HG03354 (cell line): ENCODE data around the gene RNF215.

ENCODE experiments used
- ATAC-seq: cut with Tn5 transposase; IDR thresholded peaks from one replicate; pipeline ENCODE4 v1.9.1; 2021; ENCODE audit warnings: mild to moderate bottlenecking; ENCODE audit not compliant: unreplicated experiment, poor library complexity, severe bottlenecking

Gene RNF215

GRCh38 chr22:30371321-30371720, 15.9 kb downstream of the RNF215 start:
- ATAC-seq: no peak

DNA sequence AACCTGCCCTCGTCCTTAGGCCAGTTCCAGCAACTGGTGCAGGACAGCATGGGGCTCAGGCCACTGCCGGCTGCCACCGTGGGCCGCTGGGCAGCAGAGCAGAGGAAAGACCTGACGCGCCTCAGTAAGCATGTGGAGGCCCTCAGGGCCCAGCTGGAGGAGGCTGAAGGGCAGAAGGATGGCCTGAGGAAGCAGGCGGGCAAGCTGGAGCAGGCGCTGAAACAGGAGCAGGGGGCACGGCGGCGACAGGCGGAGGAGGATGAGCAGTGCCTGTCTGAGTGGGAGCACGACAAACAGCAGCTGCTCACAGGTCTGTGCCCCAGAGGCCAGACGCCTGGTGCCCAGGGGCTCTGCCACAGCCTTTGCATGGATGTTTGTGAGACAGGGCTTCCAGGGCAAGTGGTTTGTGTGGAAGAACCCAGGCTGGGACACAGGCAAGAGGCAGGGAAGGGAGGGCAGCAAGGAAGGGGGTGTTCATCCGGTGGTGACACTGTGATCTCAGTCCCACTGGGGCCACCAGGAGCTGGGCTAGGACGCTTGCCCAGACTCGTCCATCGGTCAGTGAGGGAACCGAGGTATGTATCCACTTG, 16.5 kb downstream of the RNF215 start:
- ATAC-seq: no peak

DNA sequence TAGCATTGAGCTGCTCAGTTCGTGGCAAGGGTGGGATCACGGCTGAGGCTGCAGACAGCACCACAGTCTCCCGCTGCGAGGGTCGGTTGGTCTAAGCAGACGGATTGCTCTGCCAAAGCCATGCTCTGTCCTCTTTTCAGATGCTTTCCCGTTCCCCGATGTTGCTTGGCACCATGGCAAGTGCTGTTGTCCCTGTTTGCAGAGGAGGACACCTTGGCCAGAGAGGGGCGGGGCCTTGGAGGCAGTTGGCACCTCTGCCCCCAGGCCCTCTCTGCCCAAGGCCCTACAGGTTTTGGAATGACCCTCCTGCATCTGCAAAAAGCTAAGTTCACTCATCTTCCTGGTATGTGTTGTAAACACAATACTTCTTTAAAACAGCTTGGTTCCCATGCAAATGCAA, 18.8 kb downstream of the RNF215 start:
- no peak for ATAC-seq

GRCh38 chr22:30365891-30366290, 21.3 kb downstream of the RNF215 start:
- no peak for ATAC-seq

GRCh38 chr22:30362651-30363281, 24.4 kb downstream of the RNF215 start:
- ATAC-seq: no peak

DNA sequence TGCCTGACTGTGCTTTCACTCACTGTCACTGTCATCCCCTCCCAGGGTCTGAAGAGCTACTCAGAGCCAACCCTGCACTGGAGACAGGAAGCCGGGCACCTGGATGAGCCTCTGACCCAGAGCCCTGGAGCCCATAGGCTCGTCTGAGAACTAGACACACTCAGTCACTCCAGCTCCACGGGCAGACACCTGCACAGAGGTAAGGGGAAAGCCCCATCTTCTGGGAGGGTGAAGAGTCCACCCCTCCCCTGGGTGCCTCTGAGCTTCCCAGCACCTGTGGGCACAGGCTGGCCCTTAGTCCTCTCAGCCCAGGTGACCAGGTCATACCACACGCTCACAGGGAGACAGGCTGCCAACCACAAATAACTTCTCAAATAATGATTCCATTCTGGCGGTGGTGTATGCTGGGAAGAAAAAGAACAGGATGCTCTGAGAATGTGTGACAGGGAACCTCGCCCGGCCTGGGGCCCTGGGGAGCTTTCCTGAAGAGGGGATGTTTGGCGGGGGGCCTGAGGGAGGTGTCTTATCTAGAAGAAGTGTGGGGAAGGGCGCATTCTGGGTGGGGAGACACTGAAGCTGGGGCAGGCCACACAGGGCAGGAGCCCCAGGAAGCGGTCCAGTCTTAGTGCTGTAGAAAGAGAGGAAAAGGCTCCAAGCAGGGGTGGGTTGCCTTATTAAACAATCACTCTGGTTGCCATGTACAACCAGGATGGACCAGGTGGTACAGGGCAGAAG, 25.1 kb downstream of the RNF215 start:
- no peak for ATAC-seq

GRCh38 chr22:30358541-30358940, 28.7 kb downstream of the RNF215 start:
- no peak for ATAC-seq

DNA sequence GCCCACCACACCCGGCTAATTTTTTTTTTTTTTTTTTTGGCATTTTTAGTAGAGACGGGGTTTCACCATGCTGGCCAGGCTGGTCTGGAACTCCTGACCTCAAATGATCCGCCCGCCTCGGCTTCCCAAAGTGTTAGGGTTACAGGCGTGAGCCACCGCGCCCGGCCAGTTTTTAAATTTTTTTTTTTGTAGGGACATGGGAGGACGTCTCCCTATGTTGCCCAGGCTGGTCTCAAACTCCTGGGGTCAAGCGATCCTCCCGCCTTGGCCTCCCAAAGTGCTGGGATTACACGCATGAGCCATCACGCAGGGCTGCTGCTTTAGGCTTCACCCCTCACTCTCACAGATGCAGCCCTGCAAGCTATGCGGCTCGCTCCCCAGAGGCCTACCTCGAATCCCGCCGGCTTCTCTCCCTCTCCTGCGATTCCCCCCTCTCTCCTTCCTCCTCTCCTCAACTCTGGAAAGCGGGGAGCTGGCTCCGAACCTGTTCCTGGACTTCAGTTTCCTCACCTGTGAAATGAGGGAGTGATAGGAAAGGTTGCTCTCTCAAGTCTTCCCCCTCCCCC, 29.5 kb downstream of the RNF215 start:
- no peak for ATAC-seq

GRCh38 chr22:30357236-30357570, 30.0 kb downstream of the RNF215 start:
- ATAC-seq: no peak

DNA sequence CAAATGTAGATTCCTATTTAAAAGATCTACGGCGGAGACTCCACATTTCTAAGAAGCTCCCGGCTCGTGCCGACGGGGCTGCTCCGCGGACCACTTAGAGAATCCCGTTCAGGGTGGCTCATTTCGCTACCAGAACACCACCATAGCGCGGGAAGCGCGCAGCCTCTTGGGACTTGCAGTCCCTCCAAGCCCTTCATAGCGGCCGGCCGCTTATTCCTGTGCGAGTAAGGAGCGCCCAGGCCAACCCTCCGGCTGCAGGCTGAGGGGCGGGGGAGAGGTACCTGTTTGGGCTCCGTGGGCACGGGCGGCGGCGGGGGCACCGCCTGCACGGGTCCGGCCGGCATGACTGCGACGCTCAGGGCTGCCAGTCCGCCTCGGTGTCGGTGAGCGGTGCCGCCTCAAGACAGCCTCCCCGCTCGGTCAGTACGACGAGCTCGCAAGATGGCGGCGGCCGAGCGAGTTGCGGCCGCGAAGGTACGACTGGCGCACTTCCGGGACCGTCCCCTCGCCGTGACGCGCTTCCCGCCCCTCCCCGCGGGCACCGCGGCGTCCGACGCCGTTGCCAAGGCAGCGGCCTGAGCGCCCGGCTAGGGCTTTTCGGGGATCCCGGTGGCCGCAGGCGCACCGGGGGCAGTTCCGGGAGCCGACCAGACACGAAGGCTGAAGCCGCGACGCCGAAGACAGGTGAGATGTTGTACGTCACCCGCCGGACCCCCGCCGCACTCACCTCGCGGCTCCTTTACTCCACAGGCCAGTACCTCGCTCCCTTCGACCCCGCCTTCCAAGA, 30.6 kb downstream of the RNF215 start, which contains the start of the genes CCDC157 and SF3A1:
Gene CCDC157, plus strand, starts transcription at position 559 of the 787 bp plus-strand sequence. CDS start 8,994 bp downstream, outside the sequence.
Gene SF3A1, minus strand, starts transcription at position 446 of the 787 bp plus-strand sequence. Its CDS starts 102 bp downstream, at position 344.
- peak; percentile 87 for ATAC-seq

GRCh38 chr22:30354644-30355043, 32.6 kb downstream of the RNF215 start:
- no peak for ATAC-seq

GRCh38 chr22:30351226-30351625, 36.0 kb downstream of the RNF215 start:
- ATAC-seq: no peak

DNA sequence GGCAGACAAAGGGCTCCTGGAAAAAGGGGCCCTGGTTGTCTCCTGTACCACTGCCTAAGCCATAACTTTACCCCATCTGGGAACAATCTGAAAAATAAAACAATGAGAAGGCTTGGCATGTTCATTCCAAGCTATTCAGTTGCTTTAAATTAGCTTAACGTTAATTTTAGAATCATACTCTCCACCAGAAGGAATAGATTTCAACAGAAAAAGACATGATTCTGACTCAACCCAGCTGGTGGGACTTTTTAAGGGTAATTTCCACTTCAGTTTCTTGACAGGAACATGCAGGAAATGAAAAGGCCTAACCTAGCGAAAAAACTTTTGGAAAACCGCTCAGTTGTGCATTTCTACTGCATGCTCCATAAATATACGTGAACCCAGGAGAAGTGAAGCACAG, 38.4 kb downstream of the RNF215 start:
- ATAC-seq: no peak

DNA sequence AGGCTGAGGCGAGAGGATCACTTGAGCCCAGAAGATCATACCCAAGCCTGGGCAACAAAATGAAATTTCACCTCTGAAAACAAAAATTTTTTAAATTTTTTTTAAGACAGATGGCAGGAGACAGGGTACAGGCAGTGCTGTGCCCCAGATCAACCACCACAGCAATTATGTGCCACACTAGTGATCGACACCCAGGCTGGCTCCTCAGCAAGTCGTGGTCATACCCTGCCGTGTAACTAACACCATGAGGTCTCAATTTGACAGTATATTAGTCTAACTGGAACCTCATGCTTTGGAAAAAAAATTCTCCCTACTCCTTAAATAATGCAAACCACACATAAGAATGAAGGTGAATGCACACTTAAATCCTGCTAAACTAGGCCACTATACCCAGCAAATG, 38.8 kb downstream of the RNF215 start:
- ATAC-seq: no peak

- no peak for ATAC-seq
Measured at GRCh38 chr22:30347255-30347892, 39.8 kb downstream of the RNF215 start.

DNA sequence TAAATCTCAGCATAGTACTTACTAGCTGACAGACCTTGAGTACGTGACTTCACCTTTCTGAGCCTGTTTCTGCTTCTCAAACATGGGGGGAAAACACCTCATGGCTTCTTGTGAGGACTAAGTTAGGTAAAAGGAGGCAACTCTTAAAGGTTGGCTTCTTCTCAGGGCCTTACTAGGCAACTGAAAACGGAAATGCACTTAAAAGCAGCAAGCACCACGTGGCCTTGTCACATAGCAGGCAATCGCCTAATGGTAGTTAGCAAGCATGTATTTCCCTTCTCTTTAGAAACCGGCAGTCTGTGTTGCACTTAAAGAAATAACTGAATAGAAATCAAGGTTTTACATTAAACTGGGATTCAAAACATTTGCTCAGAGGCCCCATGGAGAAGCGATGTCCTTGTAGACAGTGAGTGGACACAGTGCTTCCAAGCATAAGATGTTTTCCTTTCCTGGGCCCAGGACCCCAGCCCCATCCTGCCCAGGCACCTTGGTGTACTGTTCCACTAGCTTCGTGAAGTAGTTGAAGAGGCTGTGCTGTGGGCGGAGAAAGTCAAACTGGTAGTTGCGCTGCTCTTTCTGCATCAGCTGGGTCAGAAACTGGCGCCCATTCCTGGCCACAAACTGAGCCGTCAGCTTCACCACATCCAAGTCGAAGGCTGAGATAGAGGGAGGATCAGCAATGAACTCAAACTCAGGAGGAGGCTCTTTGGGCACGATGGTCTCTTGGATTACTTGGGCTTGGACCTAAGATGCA, 42.6 kb downstream of the RNF215 start:
- no peak for ATAC-seq

DNA sequence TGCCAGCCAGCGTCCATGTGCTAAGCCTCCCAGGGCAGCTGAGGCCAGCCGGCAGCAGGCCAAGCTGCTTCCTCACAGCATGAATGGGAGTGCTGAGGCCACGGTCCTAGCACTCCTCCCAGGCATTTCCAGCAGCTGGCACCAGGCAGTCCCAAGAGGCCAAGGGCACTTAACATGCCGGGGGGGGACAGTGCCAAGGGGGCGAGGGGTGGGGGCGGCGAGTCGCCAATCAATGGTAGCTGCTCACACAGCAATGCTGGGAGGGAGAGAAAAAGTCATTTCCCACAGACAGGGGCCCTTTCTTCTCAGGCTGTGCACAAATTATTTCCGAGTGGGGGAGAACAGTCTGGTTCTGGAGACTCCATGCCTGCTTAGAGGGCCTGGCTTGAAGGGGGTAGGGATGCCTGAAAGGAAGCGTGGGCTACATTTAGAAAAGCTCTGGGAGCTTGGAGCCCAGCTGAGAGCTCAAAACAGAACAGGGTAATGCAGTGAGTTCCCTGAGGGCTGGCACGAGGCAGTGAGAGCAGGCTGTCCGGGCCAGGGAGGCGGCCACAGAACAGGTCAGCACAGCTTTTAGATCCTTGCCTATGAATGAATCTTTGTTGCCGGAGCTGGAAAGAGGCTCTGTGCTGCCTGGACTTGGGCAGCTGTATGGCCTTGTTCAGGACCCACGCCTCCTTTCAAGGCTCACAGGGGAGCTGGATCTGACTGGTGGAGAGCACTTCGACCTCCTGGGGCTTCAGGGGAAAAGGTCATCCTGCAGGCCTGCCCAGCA, 46.1 kb downstream of the RNF215 start:
- no peak for ATAC-seq

DNA sequence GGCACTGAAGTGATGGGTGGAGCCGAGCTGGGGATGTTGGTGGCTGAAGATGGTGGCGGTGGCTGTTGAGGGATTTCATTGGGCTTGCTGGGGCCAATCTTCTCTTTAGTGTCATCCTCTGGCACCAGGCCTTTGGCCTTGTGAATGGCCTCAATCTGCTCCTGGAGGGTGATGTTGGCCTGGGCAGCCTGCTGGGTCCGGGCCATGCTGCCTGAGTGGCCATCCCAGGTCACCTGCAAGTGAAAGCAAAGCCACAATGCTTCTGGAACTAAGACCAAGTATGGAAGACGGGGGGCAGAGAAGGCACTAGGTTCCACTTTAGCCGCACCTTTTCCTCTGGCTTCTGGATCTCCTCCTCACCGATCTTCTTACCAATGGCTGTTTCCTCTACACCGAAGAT, 48.4 kb downstream of the RNF215 start:
- ATAC-seq: no peak
